GM12878 (cell line): ENCODE results near the gene CDC34. TPM values are rescaled to one million over a fixed set of nuclear protein-coding genes. Genes with fewer than 3 reads are reported as not detected.
A peak's percentile ranks its signal among the peaks of the same experiment; 100 is the strongest.

Experiments
- ATF3 ChIP-seq: IDR thresholded peaks from 2 replicates; pipeline ENCODE4 v1.6.1; 2011; ENCODE audit warnings: low read depth, mild to moderate bottlenecking, low read length, moderate library complexity, borderline replicate concordance; ENCODE audit errors: extremely low read depth
- E4F1 ChIP-seq: fragments of 450-650 bp; IDR thresholded peaks from 2 replicates; pipeline ENCODE4 v1.6.1; 2018; ENCODE audit warnings: borderline replicate concordance, mild to moderate bottlenecking; ENCODE audit not compliant: partially characterized antibody
- EED ChIP-seq: sonication (generic); IDR thresholded peaks from 2 replicates; pipeline ENCODE4 v1.6.1; 2016; ENCODE audit warnings: antibody characterized with exemption, low read depth
- GABPA ChIP-seq: IDR thresholded peaks from 2 replicates; pipeline ENCODE4 v1.6.1; 2014; ENCODE audit warnings: antibody characterized with exemption, low read depth, mild to moderate bottlenecking, inconsistent platforms
- HDAC6 ChIP-seq: fragments of 200-600 bp; sonication (generic); IDR thresholded peaks from one replicate; pipeline ENCODE4 v1.8.0; 2017; ENCODE audit warnings: antibody characterized with exemption; ENCODE audit not compliant: unreplicated experiment
- HSF1 ChIP-seq: fragments of 150-350 bp; IDR thresholded peaks from 2 replicates; pipeline ENCODE4 v1.6.1; 2014; ENCODE audit warnings: mild to moderate bottlenecking, low read depth, low read length
- MLLT1 ChIP-seq: fragments of 450-650 bp; IDR thresholded peaks from 2 replicates; pipeline ENCODE4 v1.6.1; 2016; ENCODE audit warnings: mild to moderate bottlenecking
- NBN ChIP-seq: fragments of 450-650 bp; IDR thresholded peaks from 2 replicates; pipeline ENCODE4 v1.6.1; 2016
- NFIC ChIP-seq: IDR thresholded peaks from 2 replicates; pipeline ENCODE4 v1.6.1; 2012; ENCODE audit warnings: low read depth, mild to moderate bottlenecking, inconsistent platforms, low read length, moderate library complexity
- NR2C1 ChIP-seq: fragments of 450-650 bp; IDR thresholded peaks from 2 replicates; pipeline ENCODE4 v1.6.1; 2017; ENCODE audit warnings: antibody characterized with exemption, mild to moderate bottlenecking, moderate library complexity
- PAX5 ChIP-seq: IDR thresholded peaks from 2 replicates; pipeline ENCODE4 v1.6.1; 2011; ENCODE audit warnings: low read depth, low read length, borderline replicate concordance
- RB1 ChIP-seq: fragments of 450-650 bp; formaldehyde crosslinking; IDR thresholded peaks from 2 replicates; pipeline ENCODE4 v1.6.1; 2017; ENCODE audit warnings: mild to moderate bottlenecking, borderline replicate concordance
- SIN3A ChIP-seq: IDR thresholded peaks from 2 replicates; pipeline ENCODE4 v1.6.1; 2012; ENCODE audit warnings: low read depth, low read length, improper control_type of control experiment
- SPI1 ChIP-seq: IDR thresholded peaks from 2 replicates; pipeline ENCODE4 v1.6.1; 2011; ENCODE audit warnings: low read depth, mild to moderate bottlenecking, low read length, moderate library complexity, borderline replicate concordance; ENCODE audit not compliant: insufficient read depth
- TBL1XR1 ChIP-seq: IDR thresholded peaks from 2 replicates; pipeline ENCODE4 v1.6.1; 2012; ENCODE audit warnings: low read depth, low read length, improper control_type of control experiment
- TCF3 ChIP-seq: IDR thresholded peaks from 2 replicates; pipeline ENCODE4 v1.6.1; 2012; ENCODE audit warnings: low read depth, mild to moderate bottlenecking, low read length, borderline replicate concordance; ENCODE audit not compliant: insufficient read depth
- USF2 ChIP-seq: IDR thresholded peaks from 2 replicates; pipeline ENCODE4 v1.6.1; 2011; ENCODE audit warnings: low read depth, low read length, improper control_type of control experiment, borderline replicate concordance
- YY1 ChIP-seq: IDR thresholded peaks from 2 replicates; pipeline ENCODE4 v1.6.1; 2011; ENCODE audit warnings: low read depth, mild to moderate bottlenecking, low read length
- ZBTB33 ChIP-seq: fragments of 450-650 bp; IDR thresholded peaks from 2 replicates; pipeline ENCODE4 v1.6.1; 2017; ENCODE audit warnings: mild to moderate bottlenecking
- ZNF217 ChIP-seq: fragments of 450-650 bp; IDR thresholded peaks from 2 replicates; pipeline ENCODE4 v1.6.1; 2017; ENCODE audit warnings: antibody characterized with exemption, mild to moderate bottlenecking
- polyA plus RNA-seq, 11 experiments: library from polyadenylated mRNA; depleted of rRNA in 4 of 11; unstranded in 6 of 11; stranded (reverse) in 5 of 11; fragments of >200 nt; fragmentation: Nextera tagmentation in 4 of 11; fragmentation: Illumina TruSeq in 1 of 11; extraction: Ambion mirVana in 4 of 11; extraction: Trizol in 1 of 11; gene quantifications; 1 replicate in 1 of 11; 2 replicates in 10 of 11; pipeline versions ENCODE4 v1.2.1 to v1.2.3, GENCODE V29; 2011 to 2016; ENCODE audit warnings: inconsistent platforms in 2 of 11, missing spikeins in 2 of 11, low read depth in 1 of 11
- total RNA-seq, 4 experiments: library from RNA; depleted of rRNA in 3 of 4; stranded (reverse); fragments of >200 nt in 3 of 4; fragmentation: Illumina TruSeq in 1 of 4; extraction: Trizol in 1 of 4; gene quantifications; 2 replicates each; pipeline versions ENCODE4 v1.2.1 to v1.2.3, GENCODE V29; 2013 to 2021

Gene CDC34
- total and polyA plus RNA-seq, 10 of the 15 experiments (the other 5 are each of a cell fraction or from before 2014, with no cell fraction given), result 0.31 to 48.9 (median 28.5) TPM

GRCh38 chr19:574658-575526, 43.3 kb downstream of the CDC34 start (continued):
- TF ChIP-seq E4F1, result no peak
- no peak for TF ChIP-seq SIN3A
- TF ChIP-seq ZBTB33, result no peak
- TF ChIP-seq PAX5, result peak; percentile 93
- 0 out of 2 replicates have a peak, but pooled peaks have one; percentile 56 for TF ChIP-seq NBN
- TF ChIP-seq SPI1, result no peak
- TF ChIP-seq MLLT1, result no peak; the same call in 1 of the 2 replicates
- no peak for TF ChIP-seq NFIC
- TF ChIP-seq ZNF217, result no peak
- TF ChIP-seq HSF1, result no peak
- no peak for TF ChIP-seq RB1
- TF ChIP-seq USF2, result no peak
- TF ChIP-seq EED, result no peak
- TF ChIP-seq NR2C1, result no peak
- no peak for TF ChIP-seq TCF3
- TF ChIP-seq GABPA, result no peak
- TF ChIP-seq YY1, result no peak
- no peak for TF ChIP-seq ATF3
- TF ChIP-seq TBL1XR1, result no peak
- TF ChIP-seq HDAC6, result no peak
